K562 (cell line): ENCODE results near the gene CASR. TPM values are rescaled to one million over a fixed set of nuclear protein-coding genes. Genes with fewer than 3 reads are reported as not detected.

Experiments
- ATAC-seq: fragments of 200-7000 bp; cut with Tn5 transposase; 3 replicates; pipeline ENCODE4 v1.9.1; 2020; ENCODE audit warnings: moderate library complexity
- BruUV-seq: library from RNA; stranded (reverse); fragments of 400-500 nt; replicated peaks from 2 replicates; lab custom pipeline; 2021; lab: Mats Ljungman, UMichigan
- CTCF ChIA-PET: fragments of 300-600 bp; formaldehyde crosslinking; extraction: SDS; loops from one replicate; lab custom pipeline; 2021; ENCODE audit warnings: low intra/inter-chr PET ratio; lab: Yijun Ruan, JAX
- POLR2A ChIA-PET: fragments of 300-600, 350-650 bp; sonication (Branson Sonifier 250); formaldehyde crosslinking; extraction: SDS; loops from one replicate; lab custom pipeline; 2021; ENCODE audit warnings: antibody characterized with exemption, inconsistent platforms; lab: Yijun Ruan, JAX
- DNase-seq, 4 experiments: peaks; one replicate each; pipeline versions ENCODE4 v3.0.0 to v3.0.0-alpha.2; 2011 to 2018; ENCODE audit warnings: low spot score in 3 of 4, mixed read lengths in 3 of 4; ENCODE audit errors: extremely low read depth in 1 of 4
- FAIRE-seq: peaks from 2 replicates; lab custom pipeline; 2011; peaks lifted over from hg19 to GRCh38; lab: Jason Lieb, UNC
- H2AFZ ChIP-seq: 2 replicates; pipeline ENCODE4 v1.6.0; 2011; ENCODE audit warnings: low read depth, low read length, control low read depth, inconsistent platforms
- H3K27ac ChIP-seq: fragments of 200-600 bp; 3 replicates; pipeline ENCODE4 v1.8.0; 2011; ENCODE audit warnings: low read depth, mild to moderate bottlenecking, control low read depth, inconsistent platforms, low read length, moderate library complexity, mixed read lengths; ENCODE audit errors: extremely low read depth
- H3K27me3 ChIP-seq, 2 experiments: fragments of 300-600 bp in 1 of 2; 2 replicates in 1 of 2; 3 replicates in 1 of 2; pipeline versions ENCODE4 v1.6.0 to v1.8.0; 2011; ENCODE audit warnings: inconsistent platforms in 2 of 2, low read length in 2 of 2, mild to moderate bottlenecking in 1 of 2, mixed read lengths in 1 of 2, moderate library complexity in 1 of 2; ENCODE audit not compliant: control insufficient read depth in 2 of 2, insufficient read depth in 2 of 2
- H3K36me3 ChIP-seq: fragments of 300-600 bp; 3 replicates; pipeline ENCODE4 v1.8.0; 2011; ENCODE audit warnings: mild to moderate bottlenecking, low read length, inconsistent platforms; ENCODE audit not compliant: control insufficient read depth, insufficient read depth
- H3K4me1 ChIP-seq, 2 experiments: fragments of 200-600 bp in 1 of 2; replicated peaks in 1 of 2; 2 replicates in 1 of 2; 3 replicates in 1 of 2; pipeline versions ENCODE4 v1.5.1 to v1.8.0; 2011; ENCODE audit warnings: inconsistent platforms in 2 of 2, low read length in 2 of 2, mild to moderate bottlenecking in 1 of 2, mixed read lengths in 1 of 2, moderate library complexity in 1 of 2; ENCODE audit not compliant: control insufficient read depth in 2 of 2, insufficient read depth in 2 of 2
- H3K4me2 ChIP-seq: 2 replicates; pipeline ENCODE4 v1.6.1; 2011; ENCODE audit warnings: low read length, control low read depth, inconsistent platforms, mixed read lengths; ENCODE audit not compliant: insufficient read depth
- H3K4me3 ChIP-seq: fragments of 200-600 bp; sonication (generic), shearing (Covaris generic); 2 replicates; pipeline ENCODE4 v1.5.1; 2016; ENCODE audit warnings: control low read depth, inconsistent platforms
- H3K79me2 ChIP-seq: fragments of 200-600 bp; 3 replicates; pipeline ENCODE4 v1.8.0; 2011; ENCODE audit warnings: low read length, inconsistent platforms; ENCODE audit not compliant: control insufficient read depth, insufficient read depth
- H3K9ac ChIP-seq, 2 experiments: 2 replicates each; pipeline versions ENCODE4 v1.6.0 to v1.6.1; 2011; ENCODE audit warnings: low read depth in 2 of 2, low read length in 2 of 2, control low read depth in 1 of 2, inconsistent platforms in 1 of 2, mild to moderate bottlenecking in 1 of 2, mixed read lengths in 1 of 2; ENCODE audit not compliant: insufficient read depth in 1 of 2
- H3K9me1 ChIP-seq: one replicate; pipeline ENCODE4 v1.6.0; 2011; ENCODE audit warnings: inconsistent platforms, mild to moderate bottlenecking, low read length, moderate library complexity; ENCODE audit not compliant: control insufficient read depth, insufficient read depth
- H3K9me3 ChIP-seq: replicated peaks from 2 replicates; pipeline ENCODE4 v1.5.1; 2011; ENCODE audit warnings: low read depth, low read length, inconsistent platforms; ENCODE audit not compliant: control insufficient read depth, insufficient read depth
- H4K20me1 ChIP-seq: replicated peaks from 2 replicates; pipeline ENCODE4 v1.6.1; 2011; ENCODE audit warnings: low read length, inconsistent platforms, mixed read lengths; ENCODE audit not compliant: control insufficient read depth, insufficient read depth
- HMGN3 ChIP-seq: IDR thresholded peaks from 2 replicates; pipeline ENCODE4 v1.6.1; 2011; ENCODE audit warnings: borderline replicate concordance, low read depth, mild to moderate bottlenecking, mixed read lengths, low read length; ENCODE audit not compliant: insufficient read length; ENCODE audit errors: extremely low read depth
- RAD21 ChIP-seq, 2 experiments: fragments of 250-450 bp in 1 of 2; fragments of 450-650 bp in 1 of 2; sonication (Bioruptor Pico) in 1 of 2; formaldehyde crosslinking in 1 of 2; IDR thresholded peaks in 1 of 2; conservative IDR thresholded peaks in 1 of 2; 2 replicates each; pipeline versions ENCODE4 v1.4.0 to v1.8.0; 2020 to 2022; ENCODE audit warnings: mild to moderate bottlenecking in 2 of 2, moderate library complexity in 1 of 2
- ZNF140 ChIP-seq: fragments of 250-450 bp; sonication (Bioruptor Pico); IDR thresholded peaks from 2 replicates; pipeline ENCODE4 v1.8.0; 2021; ENCODE audit warnings: moderate library complexity, mild to moderate bottlenecking, inconsistent platforms
- WGBS: fragments of 100-300 bp; shearing (Covaris generic); methylation state at CpG from one replicate; pipeline ENCODE4 v1.1.6; 2016; ENCODE audit warnings: low coverage, mixed read lengths; ENCODE audit not compliant: insufficient coverage; ENCODE audit errors: missing lambda C conversion rate; 5-methylcytosine and 5-hydroxymethylcytosine counted together
- in situ Hi-C: fragments of 300-500 bp; cut with MboI; formaldehyde crosslinking; loops from 4 replicates; pipeline ENCODE4 v1.15.0; 2018; ENCODE audit warnings: inconsistent platforms, mixed read lengths
- intact Hi-C: fragments of 100-400 bp; cut with micrococcal nuclease; formaldehyde crosslinking; loops from 2 replicates; pipeline ENCODE4 v1.14.2; 2022
- polyA plus RNA-seq, 8 experiments: library from polyadenylated mRNA; depleted of rRNA in 4 of 8; stranded (reverse) in 5 of 8; unstranded in 3 of 8; fragments of >200 nt; fragmentation: Nextera tagmentation in 2 of 8; fragmentation: Illumina TruSeq in 1 of 8; extraction: Ambion mirVana in 2 of 8; extraction: Trizol in 1 of 8; gene quantifications; 2 replicates each; pipeline versions ENCODE4 v1.2.1 to v1.2.3, GENCODE V29; 2011 to 2014; ENCODE audit warnings: inconsistent platforms in 1 of 8, missing spikeins in 1 of 8
- total RNA-seq, 7 experiments: library from RNA; depleted of rRNA in 6 of 7; stranded (reverse); fragments of >200 nt in 6 of 7; fragmentation: Illumina TruSeq in 2 of 7; extraction: Trizol in 2 of 7; gene quantifications; 2 replicates each; pipeline versions ENCODE4 v1.2.1 to v1.2.3, GENCODE V29; 2011 to 2021; ENCODE audit warnings: low replicate concordance in 1 of 7
- TF ChIP-seq, protein P1 (sequence below): fragments of 200-800 bp; sonication (Bioruptor generic); IDR thresholded peaks from 2 replicates; pipeline ENCODE4 v1.6.1; 2016; ENCODE audit warnings: missing genetic modification characterization, missing compliant biosample characterization
- TF ChIP-seq, protein P2 (sequence below): sonication (generic); formaldehyde crosslinking; IDR thresholded peaks from 2 replicates; pipeline ENCODE4 v1.8.1; 2023; ENCODE audit warnings: mild to moderate bottlenecking, missing genetic modification reagents

Gene CASR
- total and polyA plus RNA-seq, 9 of the 15 experiments (the other 6 are each of a cell fraction or from before 2014, with no cell fraction given), result not detected

DNA sequence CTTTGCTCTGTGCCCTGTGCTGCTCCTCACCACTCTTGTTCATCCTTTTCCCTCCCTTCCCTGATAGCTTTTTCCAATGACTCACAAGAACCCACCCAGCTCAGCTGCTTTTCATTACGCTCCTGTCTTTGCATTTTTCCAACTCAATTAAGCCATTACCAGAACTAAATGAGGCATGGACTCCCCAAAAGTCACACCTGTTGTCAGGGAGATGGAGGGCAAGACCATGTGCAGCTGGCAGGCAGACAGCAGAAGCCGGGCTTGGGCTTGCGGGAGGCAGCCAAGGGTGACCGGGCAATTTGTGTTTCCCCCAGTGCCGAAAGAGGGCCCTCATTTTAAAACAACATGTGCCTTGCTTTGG is 64.3 kb downstream of the CASR start:
- no peaks in the 10 kb centered on the region for H3K79me2 ChIP-seq
- POLR2A ChIA-PET, result interaction anchor here (0.6 kb wide), 2 partner anchors 31 to 426 kb away, joined by 3 read pairs; no protein-coding TSS in a partner anchor
- CTCF ChIA-PET, result no interaction called here
- WGBS, result 0% methylated on average over 5 of the region's 5 CpGs
- H3K4me1 ChIP-seq, result no peaks in the 10 kb centered on the region
- no peak overlapping the region for H3K9ac ChIP-seq
- no peaks in the 10 kb centered on the region for H3K36me3 ChIP-seq
- in situ Hi-C loops, result no loop called here
- FAIRE-seq (no peak), DNase-seq (no peak), ATAC-seq (no peak)
- no peak overlapping the region for H3K4me3 ChIP-seq
- no peak overlapping the region for H3K27ac ChIP-seq
- no peaks in the 10 kb centered on the region for H3K9me3 ChIP-seq
- no TSS peak for BruUV-seq
- no peaks in the 10 kb centered on the region for H4K20me1 ChIP-seq
- no peak overlapping the region for H2AFZ ChIP-seq
- intact Hi-C loops, result no loop called here
- H3K9me1 ChIP-seq, result no peaks in the 10 kb centered on the region
- H3K4me2 ChIP-seq, result no peak overlapping the region
- H3K27me3 ChIP-seq, result peaks cover 2 to 8% of the 10 kb centered on the region in 2 experiments; a peak in 3 of 5 replicates
- TF ChIP-seq RAD21 (CRISPR knock-in tag; conservative IDR thresholded peaks at IDR 0.05 in 1 of 2, IDR thresholded peaks at IDR 0.05 in 1 of 2) (no peak), HMGN3 (no peak), ZNF140 (CRISPR knock-in tag) (no peak)
- TF ChIP-seq, protein P1, sequence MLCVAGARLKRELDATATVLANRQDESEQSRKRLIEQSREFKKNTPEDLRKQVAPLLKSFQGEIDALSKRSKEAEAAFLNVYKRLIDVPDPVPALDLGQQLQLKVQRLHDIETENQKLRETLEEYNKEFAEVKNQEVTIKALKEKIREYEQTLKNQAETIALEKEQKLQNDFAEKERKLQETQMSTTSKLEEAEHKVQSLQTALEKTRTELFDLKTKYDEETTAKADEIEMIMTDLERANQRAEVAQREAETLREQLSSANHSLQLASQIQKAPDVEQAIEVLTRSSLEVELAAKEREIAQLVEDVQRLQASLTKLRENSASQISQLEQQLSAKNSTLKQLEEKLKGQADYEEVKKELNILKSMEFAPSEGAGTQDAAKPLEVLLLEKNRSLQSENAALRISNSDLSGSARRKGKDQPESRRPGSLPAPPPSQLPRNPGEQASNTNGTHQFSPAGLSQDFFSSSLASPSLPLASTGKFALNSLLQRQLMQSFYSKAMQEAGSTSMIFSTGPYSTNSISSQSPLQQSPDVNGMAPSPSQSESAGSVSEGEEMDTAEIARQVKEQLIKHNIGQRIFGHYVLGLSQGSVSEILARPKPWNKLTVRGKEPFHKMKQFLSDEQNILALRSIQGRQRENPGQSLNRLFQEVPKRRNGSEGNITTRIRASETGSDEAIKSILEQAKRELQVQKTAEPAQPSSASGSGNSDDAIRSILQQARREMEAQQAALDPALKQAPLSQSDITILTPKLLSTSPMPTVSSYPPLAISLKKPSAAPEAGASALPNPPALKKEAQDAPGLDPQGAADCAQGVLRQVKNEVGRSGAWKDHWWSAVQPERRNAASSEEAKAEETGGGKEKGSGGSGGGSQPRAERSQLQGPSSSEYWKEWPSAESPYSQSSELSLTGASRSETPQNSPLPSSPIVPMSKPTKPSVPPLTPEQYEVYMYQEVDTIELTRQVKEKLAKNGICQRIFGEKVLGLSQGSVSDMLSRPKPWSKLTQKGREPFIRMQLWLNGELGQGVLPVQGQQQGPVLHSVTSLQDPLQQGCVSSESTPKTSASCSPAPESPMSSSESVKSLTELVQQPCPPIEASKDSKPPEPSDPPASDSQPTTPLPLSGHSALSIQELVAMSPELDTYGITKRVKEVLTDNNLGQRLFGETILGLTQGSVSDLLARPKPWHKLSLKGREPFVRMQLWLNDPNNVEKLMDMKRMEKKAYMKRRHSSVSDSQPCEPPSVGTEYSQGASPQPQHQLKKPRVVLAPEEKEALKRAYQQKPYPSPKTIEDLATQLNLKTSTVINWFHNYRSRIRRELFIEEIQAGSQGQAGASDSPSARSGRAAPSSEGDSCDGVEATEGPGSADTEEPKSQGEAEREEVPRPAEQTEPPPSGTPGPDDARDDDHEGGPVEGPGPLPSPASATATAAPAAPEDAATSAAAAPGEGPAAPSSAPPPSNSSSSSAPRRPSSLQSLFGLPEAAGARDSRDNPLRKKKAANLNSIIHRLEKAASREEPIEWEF (CRISPR knock-in tag), result no peak
- TF ChIP-seq, protein P2, sequence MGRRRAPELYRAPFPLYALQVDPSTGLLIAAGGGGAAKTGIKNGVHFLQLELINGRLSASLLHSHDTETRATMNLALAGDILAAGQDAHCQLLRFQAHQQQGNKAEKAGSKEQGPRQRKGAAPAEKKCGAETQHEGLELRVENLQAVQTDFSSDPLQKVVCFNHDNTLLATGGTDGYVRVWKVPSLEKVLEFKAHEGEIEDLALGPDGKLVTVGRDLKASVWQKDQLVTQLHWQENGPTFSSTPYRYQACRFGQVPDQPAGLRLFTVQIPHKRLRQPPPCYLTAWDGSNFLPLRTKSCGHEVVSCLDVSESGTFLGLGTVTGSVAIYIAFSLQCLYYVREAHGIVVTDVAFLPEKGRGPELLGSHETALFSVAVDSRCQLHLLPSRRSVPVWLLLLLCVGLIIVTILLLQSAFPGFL, result no peak
